ENCODE data around the gene MEIKIN.
"Not testable (repeated sequence)": the region's sequence is repeated elsewhere in the genome, so short reads cannot be mapped to it uniquely, and the experiment has no call there.

DNA sequence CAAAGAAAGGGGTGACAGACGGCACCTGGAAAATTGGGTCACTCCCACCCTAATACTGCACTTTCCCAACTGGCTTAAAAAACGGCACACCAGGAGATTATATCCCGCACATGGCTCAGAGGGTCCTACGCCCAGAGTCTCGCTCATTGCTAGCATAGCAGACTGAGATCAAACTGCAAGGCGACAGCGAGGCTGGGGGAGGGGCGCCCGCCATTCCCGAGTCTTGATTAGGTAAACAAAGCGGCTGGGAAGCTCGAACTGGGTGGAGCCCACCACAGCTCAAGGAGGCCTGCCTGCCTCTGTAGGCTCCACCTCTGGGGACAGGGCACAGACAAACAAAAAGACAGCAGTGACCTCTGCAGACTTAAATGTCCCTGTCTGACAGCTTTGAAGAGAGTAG lies 74.2 kb downstream of the MEIKIN start:
- TF ChIP-seq POLR2A (IDR thresholded peaks at IDR 0.05; ENCODE audit: extremely low read depth, insufficient read length); CTCF (IDR thresholded peaks at IDR 0.05; ENCODE audit: low read depth, low read length): not testable (repeated sequence)
- TF ChIP-seq, protein P1, sequence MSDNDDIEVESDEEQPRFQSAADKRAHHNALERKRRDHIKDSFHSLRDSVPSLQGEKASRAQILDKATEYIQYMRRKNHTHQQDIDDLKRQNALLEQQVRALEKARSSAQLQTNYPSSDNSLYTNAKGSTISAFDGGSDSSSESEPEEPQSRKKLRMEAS (IDR thresholded peaks at IDR 0.05; ENCODE audit: low read depth, low read length) = not testable (repeated sequence)

Measured in NB4 (cell line).